Ishikawa (cell line): ENCODE results near the gene GABRR2.

Source experiments
- CEBPB ChIP-seq: IDR thresholded peaks from 2 replicates; pipeline ENCODE4 v1.6.1; 2012
- CREB1 ChIP-seq: IDR thresholded peaks from 2 replicates; pipeline ENCODE4 v1.6.1; 2012; ENCODE audit warnings: low read depth
- EGR1 ChIP-seq: IDR thresholded peaks from 2 replicates; pipeline ENCODE4 v1.6.1; 2012
- EP300 ChIP-seq: IDR thresholded peaks from 2 replicates; pipeline ENCODE4 v1.6.1; 2012; ENCODE audit warnings: borderline replicate concordance
- FOXM1 ChIP-seq: IDR thresholded peaks from 2 replicates; pipeline ENCODE4 v1.6.1; 2012; ENCODE audit warnings: low read depth, borderline replicate concordance
- MAX ChIP-seq: IDR thresholded peaks from 2 replicates; pipeline ENCODE4 v1.6.1; 2012
- NFIC ChIP-seq: IDR thresholded peaks from 2 replicates; pipeline ENCODE4 v1.6.1; 2012
- RAD21 ChIP-seq: IDR thresholded peaks from 2 replicates; pipeline ENCODE4 v1.6.1; 2012; ENCODE audit warnings: low read depth
- REST ChIP-seq: IDR thresholded peaks from 2 replicates; pipeline ENCODE4 v1.6.1; 2012; ENCODE audit warnings: low read depth, mild to moderate bottlenecking
- TAF1 ChIP-seq: IDR thresholded peaks from 2 replicates; pipeline ENCODE4 v1.6.1; 2012; ENCODE audit warnings: low read depth, mild to moderate bottlenecking
- TCF12 ChIP-seq: IDR thresholded peaks from 2 replicates; pipeline ENCODE4 v1.6.1; 2012; ENCODE audit warnings: low read depth
- TEAD4 ChIP-seq: IDR thresholded peaks from 2 replicates; pipeline ENCODE4 v1.6.1; 2012
- YY1 ChIP-seq: IDR thresholded peaks from 2 replicates; pipeline ENCODE4 v1.6.1; 2012; ENCODE audit warnings: low read depth
- ZBTB7A ChIP-seq: IDR thresholded peaks from 2 replicates; pipeline ENCODE4 v1.6.1; 2012; ENCODE audit warnings: low read depth
- TF ChIP-seq, protein P1 (sequence below): IDR thresholded peaks from 2 replicates; pipeline ENCODE4 v1.6.1; 2012

The GABRR2 gene

GRCh38 chr6:89328976-89329375 is 13.9 kb upstream of the GABRR2 start:
- TF ChIP-seq CREB1 (no peak), EP300 (no peak), RAD21 (no peak), FOXM1 (no peak)

GRCh38 chr6:89324304-89324703 is 9.2 kb upstream of the GABRR2 start:
- TF ChIP-seq FOXM1 (no peak), EP300 (no peak), NFIC (no peak), REST (no peak), RAD21 (no peak), ZBTB7A (no peak), TAF1 (no peak), TCF12 (no peak), EGR1 (no peak), CEBPB (no peak), CREB1 (no peak), YY1 (no peak), TEAD4 (no peak), MAX (no peak)
- TF ChIP-seq, protein P1, sequence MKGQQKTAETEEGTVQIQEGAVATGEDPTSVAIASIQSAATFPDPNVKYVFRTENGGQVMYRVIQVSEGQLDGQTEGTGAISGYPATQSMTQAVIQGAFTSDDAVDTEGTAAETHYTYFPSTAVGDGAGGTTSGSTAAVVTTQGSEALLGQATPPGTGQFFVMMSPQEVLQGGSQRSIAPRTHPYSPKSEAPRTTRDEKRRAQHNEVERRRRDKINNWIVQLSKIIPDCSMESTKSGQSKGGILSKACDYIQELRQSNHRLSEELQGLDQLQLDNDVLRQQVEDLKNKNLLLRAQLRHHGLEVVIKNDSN: no peak

DNA sequence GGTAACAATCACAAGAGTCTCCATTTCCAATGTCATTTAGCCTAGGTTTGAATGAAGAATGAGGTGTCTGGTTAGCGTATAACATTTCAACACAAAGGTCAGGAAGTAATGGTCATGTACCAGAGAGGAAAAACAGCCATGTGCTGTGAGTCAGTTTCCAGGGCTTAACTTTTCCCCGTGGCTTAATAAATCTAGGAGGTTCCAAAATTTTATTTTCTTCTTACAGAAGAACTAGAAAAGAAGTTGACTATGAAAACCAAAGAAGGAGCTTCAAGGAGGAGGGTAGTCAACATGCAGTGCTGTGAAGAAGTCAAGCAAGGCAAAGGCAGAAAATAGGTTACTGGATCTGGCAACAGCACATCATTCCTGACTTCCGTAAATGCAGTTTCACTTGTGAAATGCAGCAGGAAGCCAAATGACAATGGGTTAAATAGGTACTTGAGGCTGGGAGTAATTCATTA is 8.4 kb upstream of the GABRR2 start:
- TF ChIP-seq TEAD4: no peak
- TF ChIP-seq NFIC: no peak
- TF ChIP-seq, protein P1: no peak
- no peak for TF ChIP-seq ZBTB7A
- no peak for TF ChIP-seq REST
- TF ChIP-seq RAD21: no peak
- TF ChIP-seq TCF12: no peak
- no peak for TF ChIP-seq YY1
- TF ChIP-seq CREB1: no peak
- no peak for TF ChIP-seq EP300
- TF ChIP-seq MAX: no peak
- TF ChIP-seq CEBPB: no peak

GRCh38 chr6:89321131-89321970 is 6.3 kb upstream of the GABRR2 start:
- TF ChIP-seq RAD21: no peak
- no peak for TF ChIP-seq ZBTB7A
- no peak for TF ChIP-seq TEAD4
- no peak for TF ChIP-seq CREB1
- TF ChIP-seq MAX: no peak
- TF ChIP-seq TAF1: no peak
- no peak for TF ChIP-seq FOXM1
- no peak for TF ChIP-seq EP300
- TF ChIP-seq TCF12: no peak
- no peak for TF ChIP-seq EGR1
- TF ChIP-seq CEBPB: no peak
- TF ChIP-seq, protein P1: no peak
- no peak for TF ChIP-seq YY1
- no peak for TF ChIP-seq REST
- no peak for TF ChIP-seq NFIC
